Gastrocnemius medialis (tissue), 4 donors: ENCODE results near the gene ZNF778. TPM values are rescaled to one million over a fixed set of nuclear protein-coding genes. Genes with fewer than 3 reads are reported as not detected.

Source experiments
- ATAC-seq, 2 donors: fragments of 150-250 bp; one replicate each; pipeline ENCODE4 v1.9.1; 2016
- DNase-seq, 2 donors: peaks; one replicate each; pipeline ENCODE4 v3.0.0-alpha.2; 2019
- H3K27ac ChIP-seq, 4 donors: fragments of 200-600 bp; sonication (generic); 1 replicate in 1 of 4; 2 replicates in 3 of 4; pipeline ENCODE4 v1.5.1; 2016 to 2018; ENCODE audit warnings: mild to moderate bottlenecking in 2 of 4, moderate library complexity in 1 of 4
- H3K27me3 ChIP-seq, 3 donors: fragments of 200-600 bp; sonication (generic) in 2 of 3; 1 replicate in 1 of 3; 2 replicates in 2 of 3; pipeline versions ENCODE4 v1.5.1 to v1.6.0; 2016 to 2019; ENCODE audit warnings: mild to moderate bottlenecking in 1 of 3, moderate library complexity in 1 of 3
- H3K36me3 ChIP-seq, 2 donors: fragments of 200-600 bp; sonication (generic) in 1 of 2; one replicate each; pipeline ENCODE4 v1.5.1; 2017 to 2018
- H3K4me1 ChIP-seq, 2 donors: fragments of 200-600 bp; sonication (generic) in 1 of 2; one replicate each; pipeline ENCODE4 v1.5.1; 2016 to 2017; ENCODE audit warnings: mild to moderate bottlenecking in 2 of 2
- H3K4me3 ChIP-seq, 4 donors: fragments of 200-600 bp; sonication (generic) in 3 of 4; 1 replicate in 1 of 4; 2 replicates in 3 of 4; pipeline ENCODE4 v1.5.1; 2016 to 2019; ENCODE audit warnings: mild to moderate bottlenecking in 2 of 4
- H3K9me3 ChIP-seq, 3 donors: fragments of 200-600 bp; sonication (generic) in 2 of 3; 1 replicate in 1 of 3; 2 replicates in 2 of 3; pipeline ENCODE4 v1.5.1; 2016 to 2019
- CTCF ChIP-seq, 5 experiments: fragments of 450-650 bp in 3 of 5; fragments of 200-600 bp in 2 of 5; sonication (generic) in 2 of 5; IDR thresholded peaks in 4 of 5; conservative IDR thresholded peaks in 1 of 5; 1 replicate in 4 of 5; 2 replicates in 1 of 5; pipeline ENCODE4 v1.5.1; 2016 to 2019; ENCODE audit warnings: antibody characterized with exemption in 5 of 5, mild to moderate bottlenecking in 3 of 5, moderate library complexity in 3 of 5
- POLR2A ChIP-seq, 2 donors: fragments of 450-650 bp; IDR thresholded peaks; one replicate each; pipeline ENCODE4 v1.6.1; 2017; ENCODE audit warnings: antibody characterized with exemption in 2 of 2, mild to moderate bottlenecking in 2 of 2, moderate library complexity in 2 of 2
- in situ Hi-C, 4 donors: fragments of 200-750 bp; cut with MboI; loops; one replicate each; pipeline versions ENCODE4 v1.15.0 to v1.8.0; 2017; ENCODE audit warnings: low sequenced_read_pairs in 4 of 4
- intact Hi-C: fragments of 100-400 bp; cut with DNase I; formaldehyde crosslinking; loops from one replicate; pipeline ENCODE4 v1.15.1; 2023; ENCODE audit warnings: low total_unique reads
- total RNA-seq, 4 donors: library from RNA; depleted of rRNA; stranded (reverse); fragments of >200 nt; gene quantifications; one replicate each; pipeline versions ENCODE4 v1.1.0 to v1.2.3, GENCODE V29; 2016

Gene ZNF778
- total RNA-seq, 4 donors from 2014 or later: 10.7 to 21.3 (median 17.9) TPM

- intact Hi-C loops: no loop called here
- H3K27me3 ChIP-seq: no peaks in the 10 kb centered on the region
- DNase-seq: no peak
- no peaks in the 10 kb centered on the region for H3K4me1 ChIP-seq
- in situ Hi-C loops: no loop called here
- H3K36me3 ChIP-seq: peaks cover 0 to 66% of the 10 kb centered on the region in 2 donors
- no peak overlapping the region for H3K27ac ChIP-seq
- H3K4me3 ChIP-seq: no peak overlapping the region
- TF ChIP-seq POLR2A (IDR thresholded peaks at IDR 0.05): no peak
- no peak for TF ChIP-seq CTCF (IDR thresholded peaks at IDR 0.05 in 4 of 5, conservative IDR thresholded peaks at IDR 0.05 in 1 of 5)
- no peaks in the 10 kb centered on the region for H3K9me3 ChIP-seq
- no peak for ATAC-seq
These were observed 67.9 kb downstream of the ZNF778 start for GRCh38 chr16:89285381-89285780.

GRCh38 chr16:89286096-89286495, 68.6 kb downstream of the ZNF778 start:
- intact Hi-C loops (no loop called here), in situ Hi-C loops (no loop called here)
- H3K4me1 ChIP-seq: no peaks in the 10 kb centered on the region
- peak overlapping the region in 2 of 4 donors; percentile 21 to 32 for H3K27ac ChIP-seq
- DNase-seq: no peak
- TF ChIP-seq CTCF (IDR thresholded peaks at IDR 0.05 in 4 of 5, conservative IDR thresholded peaks at IDR 0.05 in 1 of 5): no peak
- no peak for TF ChIP-seq POLR2A (IDR thresholded peaks at IDR 0.05)
- H3K4me3 ChIP-seq: no peak overlapping the region
- ATAC-seq: no peak
- peaks cover 0 to 58% of the 10 kb centered on the region in 2 donors for H3K36me3 ChIP-seq
- H3K9me3 ChIP-seq: no peaks in the 10 kb centered on the region
- H3K27me3 ChIP-seq: no peaks in the 10 kb centered on the region

Other genes with a start within 250 kb of the ZNF778 start
- gene CBFA2T3, start 240.5 kb upstream of the ZNF778 start, total RNA-seq: 1 to 10 TPM in 3 of 4 donors, under 1 TPM in 1; 0.95 to 7.3 (median 3.3) TPM
- gene ACSF3, start 123.9 kb upstream of the ZNF778 start, total RNA-seq: 10 to 100 TPM; 17.8 to 20.7 (median 19.4) TPM
- 10 to 100 TPM; 48.5 to 60.8 (median 51.0) TPM for gene CDH15, start 46.0 kb upstream of the ZNF778 start, total RNA-seq
- gene SLC22A31, start 17.2 kb upstream of the ZNF778 start, total RNA-seq: not detected